SW 1271 (cell line): ENCODE results near the gene TTLL7.
"Not testable (repeated sequence)": the region's sequence is repeated elsewhere in the genome, so short reads cannot be mapped to it uniquely, and the experiment has no call there.

Experiments used
- DNase-seq, 2 experiments: peaks; one replicate each; lab custom pipeline; 2025; lab: John Stamatoyannopoulos, UW

TTLL7 gene

GRCh38 chr1:83931658-83932253, 67.2 kb downstream of the TTLL7 start:
- peak in 1 of 2 experiments; percentile 37 for DNase-seq

GRCh38 chr1:83929184-83929583, 69.7 kb downstream of the TTLL7 start:
- DNase-seq: no peak

GRCh38 chr1:83928396-83928795, 70.5 kb downstream of the TTLL7 start:
- DNase-seq: no peak

GRCh38 chr1:83927701-83928100, 71.2 kb downstream of the TTLL7 start:
- DNase-seq: no peak

GRCh38 chr1:83927061-83927460, 71.9 kb downstream of the TTLL7 start:
- no peak for DNase-seq

- no peak for DNase-seq
Measured at GRCh38 chr1:83923553-83923952, 75.4 kb downstream of the TTLL7 start.

GRCh38 chr1:83922431-83922830, 76.5 kb downstream of the TTLL7 start:
- DNase-seq: no peak

GRCh38 chr1:83920320-83920719, 78.6 kb downstream of the TTLL7 start:
- no peak for DNase-seq

- no peak for DNase-seq
Measured at GRCh38 chr1:83919872-83920271, 79.1 kb downstream of the TTLL7 start.

- no peak for DNase-seq
Measured at GRCh38 chr1:83918688-83919285, 80.1 kb downstream of the TTLL7 start.

- DNase-seq: no peak
Measured at GRCh38 chr1:83917959-83918358, 81.0 kb downstream of the TTLL7 start.

GRCh38 chr1:83916094-83916493, 82.8 kb downstream of the TTLL7 start:
- DNase-seq: not testable (repeated sequence)

GRCh38 chr1:83912876-83913275, 86.1 kb downstream of the TTLL7 start:
- DNase-seq: no peak

GRCh38 chr1:83910461-83910860, 88.5 kb downstream of the TTLL7 start:
- DNase-seq: no peak

GRCh38 chr1:83909687-83910086, 89.2 kb downstream of the TTLL7 start:
- DNase-seq: no peak

GRCh38 chr1:83905315-83905907, 93.5 kb downstream of the TTLL7 start:
- DNase-seq: peak in 1 of 2 experiments; percentile 20

- DNase-seq: peak; percentile 14 to 20
Measured at GRCh38 chr1:83901547-83902155, 97.3 kb downstream of the TTLL7 start.

- DNase-seq: peak in 1 of 2 experiments; percentile 2
Measured at GRCh38 chr1:83900524-83900923, 98.4 kb downstream of the TTLL7 start.

- DNase-seq: no peak
Measured at GRCh38 chr1:83897516-83897915, 101.4 kb downstream of the TTLL7 start.

- no peak for DNase-seq
Measured at GRCh38 chr1:83896299-83896698, 102.6 kb downstream of the TTLL7 start.

- no peak for DNase-seq
Measured at GRCh38 chr1:83889707-83890106, 109.2 kb downstream of the TTLL7 start.

- no peak for DNase-seq
Measured at GRCh38 chr1:83887483-83887882, 111.4 kb downstream of the TTLL7 start.

- DNase-seq: no peak
Measured at GRCh38 chr1:83883979-83884378, 115.0 kb downstream of the TTLL7 start.
